Measurements from ENCODE around the gene DUSP22.

- TF ChIP-seq CTCF (conservative IDR thresholded peaks at IDR 0.05 in 1 of 2, IDR thresholded peaks at IDR 0.05 in 1 of 2; ENCODE audit: low read depth in 1 of 2, low read length in 2 of 2) (no peak), EZH2 (IDR thresholded peaks at IDR 0.05; ENCODE audit: low read length, missing control alignments) (no peak)
These were observed 69.3 kb downstream of the DUSP22 start for GRCh38 chr6:361411-362132.
